Activated CD8-positive, alpha-beta T cell treated with anti-CD3 and anti-CD28 coated beads for 36 hours (primary cell): ENCODE results near the gene TEKT5. TPM values are rescaled to one million over a fixed set of nuclear protein-coding genes. Genes with fewer than 3 reads are reported as not detected.

ENCODE experiments used
- ATAC-seq: fragments of 200-7000 bp; cut with Tn5 transposase; one replicate; pipeline ENCODE4 v1.10.0; 2021; ENCODE audit warnings: mild to moderate bottlenecking, moderate library complexity
- CTCF ChIA-PET: fragments of 350-600 bp; sonication (Branson Sonifier 250); formaldehyde crosslinking; loops from one replicate; lab custom pipeline; 2021; ENCODE audit warnings: antibody characterized with exemption; lab: Charles Lee
- POLR2A ChIA-PET: fragments of 350-600 bp; sonication (Branson Sonifier 250); formaldehyde crosslinking; loops from one replicate; lab custom pipeline; 2021; ENCODE audit warnings: antibody characterized with exemption; lab: Charles Lee
- DNase-seq: peaks from one replicate; pipeline ENCODE4 v3.0.0-alpha.2; 2020
- H3K27ac Mint-ChIP-seq: one replicate; pipeline ENCODE4 v1.8.0; 2021; ENCODE audit warnings: mild to moderate bottlenecking, mixed read lengths
- H3K27me3 Mint-ChIP-seq: one replicate; pipeline ENCODE4 v1.8.0; 2021; ENCODE audit warnings: mixed read lengths
- H3K36me3 Mint-ChIP-seq: one replicate; pipeline ENCODE4 v1.8.0; 2021; ENCODE audit warnings: low read depth, mixed read lengths
- H3K4me1 Mint-ChIP-seq: one replicate; pipeline ENCODE4 v1.8.0; 2021; ENCODE audit warnings: low read depth, mixed read lengths
- H3K4me3 Mint-ChIP-seq: one replicate; pipeline ENCODE4 v1.8.0; 2021; ENCODE audit warnings: mild to moderate bottlenecking, moderate library complexity, mixed read lengths
- H3K9me3 Mint-ChIP-seq: one replicate; pipeline ENCODE4 v1.8.0; 2021; ENCODE audit warnings: mixed read lengths
- CTCF ChIP-seq: fragments of 200-600 bp; IDR thresholded peaks from one replicate; pipeline ENCODE4 v1.8.0; 2022; ENCODE audit warnings: antibody characterized with exemption, mild to moderate bottlenecking
- intact Hi-C: fragments of 100-400 bp; cut with micrococcal nuclease; formaldehyde crosslinking; loops from one replicate; pipeline ENCODE4 v1.10.0; 2022
- total RNA-seq, 2 experiments: library from RNA; stranded (reverse); gene quantifications; one replicate each; pipeline ENCODE4 v1.2.3, GENCODE V29; 2021

Gene TEKT5
- total RNA-seq, 2 experiments from 2014 or later, result 0.16 to 0.43 TPM

GRCh38 chr16:10646228-10646580 is 48.5 kb downstream of the TEKT5 start:
- Mint-ChIP-seq H3K27ac (no peak overlapping the region), H3K36me3 (no peaks in the 10 kb centered on the region), H3K4me1 (no peaks in the 10 kb centered on the region), H3K27me3 (peaks cover 2% of the 10 kb centered on the region), H3K4me3 (no peak overlapping the region), H3K9me3 (no peaks in the 10 kb centered on the region)
- ATAC-seq (no peak), DNase-seq (no peak)
- intact Hi-C loops, result no loop called here
- ChIA-PET CTCF (no interaction called here), POLR2A (no interaction called here)
- TF ChIP-seq CTCF, result no peak

GRCh38 chr16:10644092-10644491 is 50.6 kb downstream of the TEKT5 start:
- Mint-ChIP-seq H3K4me3 (no peak overlapping the region), H3K36me3 (no peaks in the 10 kb centered on the region), H3K27me3 (peaks cover 2% of the 10 kb centered on the region), H3K4me1 (no peaks in the 10 kb centered on the region), H3K27ac (no peak overlapping the region), H3K9me3 (no peaks in the 10 kb centered on the region)
- no peak for TF ChIP-seq CTCF
- ChIA-PET POLR2A (no interaction called here), CTCF (no interaction called here)
- no peak for DNase-seq
- intact Hi-C loops, result no loop called here
- no peak for ATAC-seq

GRCh38 chr16:10642964-10643363 is 51.8 kb downstream of the TEKT5 start:
- Mint-ChIP-seq H3K4me3 (no peak overlapping the region), H3K36me3 (no peaks in the 10 kb centered on the region), H3K27ac (no peak overlapping the region), H3K27me3 (peaks cover 6% of the 10 kb centered on the region), H3K9me3 (no peaks in the 10 kb centered on the region), H3K4me1 (no peaks in the 10 kb centered on the region)
- POLR2A ChIA-PET, result no interaction called here
- DNase-seq, result no peak
- no peak for TF ChIP-seq CTCF
- no peak for ATAC-seq
- intact Hi-C loops, result no loop called here
- CTCF ChIA-PET, result no interaction called here

- CTCF ChIA-PET, result no interaction called here
- peaks cover 6% of the 10 kb centered on the region for H3K27me3 Mint-ChIP-seq
- ATAC-seq, result no peak
- H3K36me3 Mint-ChIP-seq, result no peaks in the 10 kb centered on the region
- TF ChIP-seq CTCF, result no peak
- no peak for DNase-seq
- no peaks in the 10 kb centered on the region for H3K9me3 Mint-ChIP-seq
- no peaks in the 10 kb centered on the region for H3K4me1 Mint-ChIP-seq
- no peak overlapping the region for H3K4me3 Mint-ChIP-seq
- no peak overlapping the region for H3K27ac Mint-ChIP-seq
- POLR2A ChIA-PET, result no interaction called here
- intact Hi-C loops, result no loop called here
Measured at GRCh38 chr16:10641953-10642949, 52.5 kb downstream of the TEKT5 start.

- CTCF ChIA-PET, result no interaction called here
Measured at GRCh38 chr16:10641555-10641952, 53.2 kb downstream of the TEKT5 start.

More at GRCh38 chr16:10641555-10641952, 53.2 kb downstream of the TEKT5 start:
- POLR2A ChIA-PET, result no interaction called here
- DNase-seq (no peak), ATAC-seq (no peak)
- Mint-ChIP-seq H3K9me3 (no peaks in the 10 kb centered on the region), H3K36me3 (no peaks in the 10 kb centered on the region), H3K4me1 (no peaks in the 10 kb centered on the region), H3K4me3 (no peak overlapping the region), H3K27me3 (peaks cover 6% of the 10 kb centered on the region), H3K27ac (no peak overlapping the region)
- intact Hi-C loops, result no loop called here
- TF ChIP-seq CTCF, result no peak
